Left kidney (tissue), 8 donors: ENCODE data around the gene TREML2. TPM values are rescaled to one million over a fixed set of nuclear protein-coding genes. Genes with fewer than 3 reads are reported as not detected.
"Not testable (repeated sequence)": the region's sequence is repeated elsewhere in the genome, so short reads cannot be mapped to it uniquely, and the experiment has no call there.

Source experiments
- DNase-seq: peaks from one replicate; pipeline ENCODE4 v3.0.0-alpha.2; 2013
- long read RNA-seq, 8 donors: transcript quantifications; one replicate each; lab custom pipeline, GENCODE V29; 2026
- polyA plus RNA-seq: library from polyadenylated mRNA; unstranded; fragments of 120-200 nt; gene quantifications from one replicate; pipeline ENCODE4 v1.2.1, GENCODE V29; 2013; ENCODE audit not compliant: insufficient read length

TREML2 gene
- polyA plus RNA-seq = 0.07 TPM
- long read RNA-seq, donor 1 = 0 reads
- long read RNA-seq, donor 2 = 0 reads
- long read RNA-seq, donor 3 = 0 reads
- long read RNA-seq, donor 4 = 0 reads
- long read RNA-seq, donor 5 = 0 reads
- long read RNA-seq, donor 6 = 0 reads
- long read RNA-seq, donor 7 = 0 reads
- long read RNA-seq, donor 8 = 0 reads

GRCh38 chr6:41200901-41201763 is at the start of gene TREML2:
TREML2 (minus strand) TSS chr6:41201149; CDS start chr6:41201008, 141 bp downstream.
- DNase-seq = no peak

GRCh38 chr6:41247882-41248705 is 47.1 kb upstream of the TREML2 start:
- DNase-seq = no peak

- DNase-seq = no peak
Observed at GRCh38 chr6:41247288-41247865, 46.4 kb upstream of the TREML2 start.

- not testable (repeated sequence) for DNase-seq
Observed at GRCh38 chr6:41246529-41246928, 45.6 kb upstream of the TREML2 start.

- DNase-seq = no peak
Observed at GRCh38 chr6:41239467-41240159, 38.7 kb upstream of the TREML2 start.

- no peak for DNase-seq
Observed at GRCh38 chr6:41237128-41237527, 36.2 kb upstream of the TREML2 start.

- DNase-seq = no peak
Observed at GRCh38 chr6:41236276-41236675, 35.3 kb upstream of the TREML2 start.

GRCh38 chr6:41232667-41233066 is 31.7 kb upstream of the TREML2 start:
- DNase-seq = no peak

- no peak for DNase-seq
Observed at GRCh38 chr6:41231246-41231645, 30.3 kb upstream of the TREML2 start.

GRCh38 chr6:41229721-41230120 is 28.8 kb upstream of the TREML2 start:
- DNase-seq = no peak

- no peak for DNase-seq
Observed at GRCh38 chr6:41228616-41229015, 27.7 kb upstream of the TREML2 start.

- DNase-seq = no peak
Observed at GRCh38 chr6:41228096-41228495, 27.1 kb upstream of the TREML2 start, which contains the start of gene TREML4. TREML4 (plus strand) TSS chr6:41228349; CDS start chr6:41228428, 79 bp downstream.

GRCh38 chr6:41226752-41227151 is 25.8 kb upstream of the TREML2 start:
- peak; percentile 31 for DNase-seq

GRCh38 chr6:41224800-41225199 is 23.9 kb upstream of the TREML2 start:
- DNase-seq = no peak

GRCh38 chr6:41222513-41222912 is 21.6 kb upstream of the TREML2 start:
- DNase-seq = no peak

GRCh38 chr6:41222045-41222444 is 21.1 kb upstream of the TREML2 start:
- no peak for DNase-seq

GRCh38 chr6:41216616-41217015 is 15.7 kb upstream of the TREML2 start:
- DNase-seq = no peak

- no peak for DNase-seq
Observed at GRCh38 chr6:41215777-41216176, 14.8 kb upstream of the TREML2 start.

GRCh38 chr6:41214559-41215238 is 13.8 kb upstream of the TREML2 start:
- no peak for DNase-seq

- no peak for DNase-seq
Observed at GRCh38 chr6:41209547-41210320, 8.8 kb upstream of the TREML2 start.
